GM12878 (cell line): ENCODE results near the gene FAM78A. TPM values are rescaled to one million over a fixed set of nuclear protein-coding genes. Genes with fewer than 3 reads are reported as not detected.

ENCODE experiments used
- BHLHE40 ChIP-seq, 2 experiments: fragments of 450-650 bp in 1 of 2; IDR thresholded peaks; 2 replicates each; pipeline ENCODE4 v1.6.1; 2011 to 2017; ENCODE audit warnings: low read depth in 2 of 2, borderline replicate concordance in 1 of 2, improper control_type of control experiment in 1 of 2, low read length in 1 of 2, mild to moderate bottlenecking in 1 of 2
- CBX3 ChIP-seq: fragments of 200-600 bp; sonication (generic); IDR thresholded peaks from 2 replicates; pipeline ENCODE4 v1.6.1; 2016; ENCODE audit warnings: low read depth, borderline replicate concordance
- CBX5 ChIP-seq: sonication (generic); IDR thresholded peaks from 2 replicates; pipeline ENCODE4 v1.6.1; 2016; ENCODE audit warnings: low read depth, moderate library complexity, mild to moderate bottlenecking, inconsistent platforms
- CEBPZ ChIP-seq: fragments of 150-350 bp; IDR thresholded peaks from 2 replicates; pipeline ENCODE4 v1.6.1; 2016; ENCODE audit warnings: low read depth, low read length
- CHD2 ChIP-seq: IDR thresholded peaks from 2 replicates; pipeline ENCODE4 v1.6.1; 2011; ENCODE audit warnings: low read depth, low read length, improper control_type of control experiment, borderline replicate concordance
- CREB1 ChIP-seq: IDR thresholded peaks from 2 replicates; pipeline ENCODE4 v1.6.1; 2012; ENCODE audit warnings: low read depth, mild to moderate bottlenecking, inconsistent platforms
- HDGF ChIP-seq: fragments of 450-650 bp; IDR thresholded peaks from 2 replicates; pipeline ENCODE4 v1.6.1; 2016; ENCODE audit warnings: antibody characterized with exemption
- HSF1 ChIP-seq: fragments of 150-350 bp; IDR thresholded peaks from 2 replicates; pipeline ENCODE4 v1.6.1; 2014; ENCODE audit warnings: mild to moderate bottlenecking, low read depth, low read length
- LARP7 ChIP-seq: fragments of 450-650 bp; IDR thresholded peaks from 2 replicates; pipeline ENCODE4 v1.6.1; 2017; ENCODE audit warnings: mild to moderate bottlenecking
- MEF2B ChIP-seq: fragments of 450-650 bp; IDR thresholded peaks from 2 replicates; pipeline ENCODE4 v1.6.1; 2018; ENCODE audit warnings: mild to moderate bottlenecking, moderate library complexity; ENCODE audit not compliant: partially characterized antibody, poor library complexity, severe bottlenecking
- MYB ChIP-seq: fragments of 150-350 bp; IDR thresholded peaks from 2 replicates; pipeline ENCODE4 v1.6.1; 2014; ENCODE audit warnings: mild to moderate bottlenecking, low read depth, low read length, borderline replicate concordance
- NFYB ChIP-seq: IDR thresholded peaks from 2 replicates; pipeline ENCODE4 v1.6.1; 2011; ENCODE audit warnings: low read depth, mild to moderate bottlenecking, low read length, improper control_type of control experiment, moderate library complexity; ENCODE audit not compliant: insufficient read depth
- NRF1 ChIP-seq: conservative IDR thresholded peaks from 2 replicates; pipeline ENCODE4 v1.6.1; 2011; ENCODE audit warnings: mild to moderate bottlenecking, low read depth, low read length, improper control_type of control experiment
- SMARCA5 ChIP-seq: fragments of 450-650 bp; IDR thresholded peaks from 2 replicates; pipeline ENCODE4 v1.6.1; 2017; ENCODE audit warnings: mild to moderate bottlenecking
- TARDBP ChIP-seq: IDR thresholded peaks from 2 replicates; pipeline ENCODE4 v1.6.1; 2016; ENCODE audit warnings: borderline replicate concordance
- TBL1XR1 ChIP-seq: IDR thresholded peaks from 2 replicates; pipeline ENCODE4 v1.6.1; 2012; ENCODE audit warnings: low read depth, low read length, improper control_type of control experiment
- TCF12 ChIP-seq: IDR thresholded peaks from 2 replicates; pipeline ENCODE4 v1.6.1; 2011; ENCODE audit warnings: low read depth, mild to moderate bottlenecking, low read length
- ZNF592 ChIP-seq: fragments of 450-650 bp; IDR thresholded peaks from 2 replicates; pipeline ENCODE4 v1.6.1; 2017; ENCODE audit warnings: mild to moderate bottlenecking, moderate library complexity
- polyA plus RNA-seq, 11 experiments: library from polyadenylated mRNA; depleted of rRNA in 4 of 11; unstranded in 6 of 11; stranded (reverse) in 5 of 11; fragments of >200 nt; fragmentation: Nextera tagmentation in 4 of 11; fragmentation: Illumina TruSeq in 1 of 11; extraction: Ambion mirVana in 4 of 11; extraction: Trizol in 1 of 11; gene quantifications; 1 replicate in 1 of 11; 2 replicates in 10 of 11; pipeline versions ENCODE4 v1.2.1 to v1.2.3, GENCODE V29; 2011 to 2016; ENCODE audit warnings: inconsistent platforms in 2 of 11, missing spikeins in 2 of 11, low read depth in 1 of 11
- total RNA-seq, 4 experiments: library from RNA; depleted of rRNA in 3 of 4; stranded (reverse); fragments of >200 nt in 3 of 4; fragmentation: Illumina TruSeq in 1 of 4; extraction: Trizol in 1 of 4; gene quantifications; 2 replicates each; pipeline versions ENCODE4 v1.2.1 to v1.2.3, GENCODE V29; 2013 to 2021
- TF ChIP-seq, protein P1 (sequence below): fragments of 450-650 bp; IDR thresholded peaks from 2 replicates; pipeline ENCODE4 v1.6.1; 2016; ENCODE audit warnings: mild to moderate bottlenecking

FAM78A gene
- total and polyA plus RNA-seq, 10 of the 15 experiments (the other 5 are each of a cell fraction or from before 2014, with no cell fraction given), result 0.18 to 32.5 (median 12.2) TPM

DNA sequence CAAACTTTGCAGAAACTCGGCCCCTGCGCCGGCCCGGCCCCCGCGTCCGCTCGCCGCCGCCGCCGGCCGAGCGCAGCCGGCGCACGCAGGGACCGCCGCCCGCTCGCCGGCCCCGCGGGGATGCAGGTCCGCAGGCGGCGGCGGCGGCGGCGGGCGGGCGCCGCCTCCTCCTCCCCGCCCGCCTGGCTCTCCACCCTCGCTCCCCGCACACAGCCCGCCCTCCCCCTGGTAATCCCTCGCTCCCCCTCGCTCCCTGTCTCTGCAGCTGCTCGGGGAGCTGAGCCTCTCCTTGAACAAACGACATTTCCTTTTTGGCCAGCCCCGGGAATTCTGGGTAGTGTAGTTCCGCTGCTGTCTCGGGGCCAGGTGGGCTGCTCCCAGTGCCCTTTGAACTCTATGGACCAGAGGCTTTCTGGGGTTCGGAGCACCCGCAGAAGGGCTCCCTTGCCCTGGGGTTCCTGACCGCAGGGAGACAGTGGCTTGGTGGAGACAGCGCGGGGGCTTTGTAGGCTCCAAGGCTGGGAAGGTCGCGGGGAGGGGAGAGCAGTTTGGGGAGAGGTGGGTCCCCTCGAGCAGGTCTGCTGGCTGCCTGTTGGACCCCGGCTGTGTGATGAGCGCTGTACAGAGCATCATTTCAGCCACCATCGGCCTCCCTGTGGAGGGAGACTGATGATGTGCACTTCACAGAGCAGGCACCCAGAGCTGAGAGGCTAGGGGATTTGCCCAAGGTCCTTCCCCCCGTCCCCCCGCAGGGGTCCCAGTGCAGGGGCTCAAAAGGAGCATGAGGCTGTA lies 1.8 kb upstream of the FAM78A start (continued):
- no peak for TF ChIP-seq CEBPZ
- TF ChIP-seq CHD2, result no peak
- TF ChIP-seq NRF1, result no peak
- no peak; the same call in 1 of the 2 replicates for TF ChIP-seq TCF12
- TF ChIP-seq MEF2B, result no peak
- no peak for TF ChIP-seq TBL1XR1
- no peak for TF ChIP-seq NFYB
- no peak for TF ChIP-seq CREB1
- no peak for TF ChIP-seq ZNF592
- no peak for TF ChIP-seq CBX3
- TF ChIP-seq CBX5, result no peak
- TF ChIP-seq HSF1, result no peak
- TF ChIP-seq, protein P1, sequence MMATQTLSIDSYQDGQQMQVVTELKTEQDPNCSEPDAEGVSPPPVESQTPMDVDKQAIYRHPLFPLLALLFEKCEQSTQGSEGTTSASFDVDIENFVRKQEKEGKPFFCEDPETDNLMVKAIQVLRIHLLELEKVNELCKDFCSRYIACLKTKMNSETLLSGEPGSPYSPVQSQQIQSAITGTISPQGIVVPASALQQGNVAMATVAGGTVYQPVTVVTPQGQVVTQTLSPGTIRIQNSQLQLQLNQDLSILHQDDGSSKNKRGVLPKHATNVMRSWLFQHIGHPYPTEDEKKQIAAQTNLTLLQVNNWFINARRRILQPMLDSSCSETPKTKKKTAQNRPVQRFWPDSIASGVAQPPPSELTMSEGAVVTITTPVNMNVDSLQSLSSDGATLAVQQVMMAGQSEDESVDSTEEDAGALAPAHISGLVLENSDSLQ, result no peak
- no peak for TF ChIP-seq MYB
- no peak; the same call in 1 of the 2 replicates for TF ChIP-seq LARP7
- TF ChIP-seq TARDBP, result no peak
- TF ChIP-seq SMARCA5, result 0 out of 2 replicates have a peak, but pooled peaks have one; percentile 2
- TF ChIP-seq BHLHE40 (IDR thresholded peaks at IDR 0.05; ENCODE audit: borderline replicate concordance in 1 of 2, low read depth in 2 of 2, low read length in 1 of 2), result no peak
- 0 out of 2 replicates have a peak, but pooled peaks have one; percentile 20 for TF ChIP-seq HDGF
